Prostate gland (tissue), 2 donors: ENCODE data around the gene SGCG.

Source experiments
- CTCF ChIP-seq, 4 experiments: fragments of 200-600 bp in 2 of 4; fragments of 450-650 bp in 2 of 4; sonication (generic) in 2 of 4; IDR thresholded peaks; 1 replicate in 3 of 4; 2 replicates in 1 of 4; pipeline ENCODE4 v1.5.1; 2016 to 2019; ENCODE audit warnings: antibody characterized with exemption in 4 of 4, mild to moderate bottlenecking in 2 of 4, moderate library complexity in 2 of 4
- POLR2A ChIP-seq: fragments of 450-650 bp; IDR thresholded peaks from one replicate; pipeline ENCODE4 v1.6.1; 2016; ENCODE audit warnings: antibody characterized with exemption, mild to moderate bottlenecking
- POLR2AphosphoS5 ChIP-seq: sonication (generic); formaldehyde crosslinking; IDR thresholded peaks from one replicate; pipeline ENCODE4 v1.6.1; 2017; ENCODE audit warnings: antibody characterized with exemption

GRCh38 chr13:23144431-23144830, 36.3 kb upstream of the SGCG start:
- TF ChIP-seq CTCF (IDR thresholded peaks at IDR 0.05) = no peak
- no peak for TF ChIP-seq POLR2A
- no peak for TF ChIP-seq POLR2AphosphoS5
